Measurements from ENCODE around the gene PKHD1. TPM values are rescaled to one million over a fixed set of nuclear protein-coding genes. Genes with fewer than 3 reads are reported as not detected.

PKHD1 gene
- total and polyA plus RNA-seq, 2 of the 8 experiments (the other 6 are each of a cell fraction or from before 2014, with no cell fraction given), result 0.06 to 0.09 TPM

DNA sequence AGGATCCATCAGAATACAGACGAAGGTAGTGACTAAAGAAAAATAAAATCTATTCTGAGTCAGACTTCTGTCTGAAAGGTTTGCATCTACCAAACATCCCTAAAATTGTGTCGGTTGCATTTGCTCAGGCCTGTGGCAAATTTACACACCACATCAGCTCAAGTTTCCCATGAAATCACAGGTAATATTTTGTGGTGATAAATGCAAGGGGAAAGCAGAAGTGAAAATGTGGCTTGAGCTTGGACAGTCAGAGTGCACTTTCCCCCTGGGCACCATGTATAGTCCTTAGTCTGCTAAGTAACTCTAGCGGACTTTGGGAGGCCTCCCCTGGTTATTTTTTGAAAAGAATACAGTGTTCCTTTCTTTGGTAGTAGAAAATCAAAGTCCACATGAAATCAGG is 159.1 kb downstream of the PKHD1 start:
- Histone ChIP-seq H3K23ac (ENCODE audit: insufficient read length) (no peak overlapping the region), H4K20me1 (replicated peaks in 1 of 2; ENCODE audit: control insufficient read depth in 1 of 2, insufficient read depth in 2 of 2, low read length in 2 of 2) (no peaks in the 10 kb centered on the region), H3K9me3 (ENCODE audit: insufficient read depth in 2 of 2, low read depth in 1 of 2, low read length in 1 of 2) (no peaks in the 10 kb centered on the region), H4K8ac (ENCODE audit: extremely low read depth, insufficient read depth, low read length) (no peak overlapping the region), H3K27ac (ENCODE audit: low read depth, low read length) (no peak overlapping the region), H3K56ac (replicated peaks; ENCODE audit: insufficient read length, low read depth, low read length) (no peak overlapping the region), H2BK15ac (ENCODE audit: low read length) (no peak overlapping the region), H3K14ac (ENCODE audit: insufficient read length) (no peak overlapping the region), H3K23me2 (ENCODE audit: low read depth, low read length) (no peaks in the 10 kb centered on the region; the same call in 1 of the 2 replicates), H2BK120ac (replicated peaks; ENCODE audit: low read depth, low read length) (no peak overlapping the region), H4K5ac (ENCODE audit: insufficient read length, low read depth, low read length) (no peak overlapping the region), H2AK5ac (ENCODE audit: low read depth, low read length) (no peak overlapping the region), H2AFZ (ENCODE audit: low read length) (no peak overlapping the region), H2BK20ac (ENCODE audit: low read length) (no peak overlapping the region), H3K4me2 (ENCODE audit: insufficient read depth in 1 of 2, low read depth in 2 of 2, low read length in 2 of 2) (no peak overlapping the region), H3K27me3 (replicated peaks in 1 of 4; ENCODE audit: control insufficient read depth in 3 of 4, extremely low read depth in 1 of 4, insufficient read depth in 3 of 4, low read length in 3 of 4) (no peaks in the 10 kb centered on the region), H4K91ac (replicated peaks; ENCODE audit: insufficient read length, low read length) (no peak overlapping the region), H3K79me2 (ENCODE audit: control insufficient read depth in 1 of 2, insufficient read depth in 2 of 2, low read length in 2 of 2) (no peaks in the 10 kb centered on the region), H2BK12ac (ENCODE audit: low read depth, low read length) (no peak overlapping the region), H3K9ac (replicated peaks in 1 of 4; ENCODE audit: extremely low read depth in 1 of 4, low read depth in 3 of 4, low read length in 3 of 4) (no peak overlapping the region), H3K18ac (ENCODE audit: extremely low read depth, low read length) (no peak overlapping the region), H3K4ac (replicated peaks; ENCODE audit: insufficient read length, low read depth, low read length) (no peak overlapping the region), H3K4me1 (replicated peaks in 1 of 4; ENCODE audit: control insufficient read depth in 3 of 4, insufficient read depth in 4 of 4, low read length in 3 of 4) (peaks cover 0 to 5% (median 0%) of the 10 kb centered on the region in 4 experiments; a peak in 1 of 7 replicates), H3K4me3 (ENCODE audit: extremely low read depth in 1 of 4, insufficient read depth in 2 of 4, low read depth in 3 of 4, low read length in 4 of 4) (no peak overlapping the region), H3K36me3 (ENCODE audit: control insufficient read depth in 2 of 4, insufficient read depth in 4 of 4, low read length in 3 of 4) (no peaks in the 10 kb centered on the region), H3K79me1 (ENCODE audit: low read depth, low read length) (no peaks in the 10 kb centered on the region), H2BK5ac (ENCODE audit: low read depth, low read length) (no peak overlapping the region)
- WGBS, 2 experiments (ENCODE audit: extremely low coverage in 1 of 2, insufficient coverage in 1 of 2, insufficient read length in 1 of 2, insufficient replicate concordance in 2 of 2, low coverage in 1 of 2, low lambda C conversion rate in 2 of 2, missing lambda C conversion rate in 1 of 2), result 74% methylated on average over 3 of the region's 3 CpGs; no CpG with 5 or more reads in 1 of the 2 experiments
- POLR2A ChIA-PET (ENCODE audit: partially characterized antibody), result no interaction called here
- DNase-seq (ENCODE audit: low read depth in 1 of 2, low spot score in 2 of 2), result no peak
- FAIRE-seq, result no peak
- TF ChIP-seq FOSL1 (IDR thresholded peaks at IDR 0.05; ENCODE audit: insufficient read depth, low read depth, low read length) (no peak), GABPA (IDR thresholded peaks at IDR 0.05; ENCODE audit: borderline replicate concordance, insufficient read depth, low read length) (no peak), HDAC6 (IDR thresholded peaks at IDR 0.05; ENCODE audit: low read depth, low read length) (no peak), RAD21 (IDR thresholded peaks at IDR 0.05 in 1 of 2, conservative IDR thresholded peaks at IDR 0.05 in 1 of 2; ENCODE audit: low read depth in 2 of 2, low read length in 2 of 2) (no peak), SUZ12 (IDR thresholded peaks at IDR 0.05; ENCODE audit: low read length) (no peak), NRF1 (IDR thresholded peaks at IDR 0.05; ENCODE audit: low read depth, low read length) (no peak), JUND (IDR thresholded peaks at IDR 0.05; ENCODE audit: low read length) (no peak), CBX8 (IDR thresholded peaks at IDR 0.05; ENCODE audit: borderline replicate concordance, low read depth, low read length) (no peak), JUN (IDR thresholded peaks at IDR 0.05; ENCODE audit: low read depth, low read length) (no peak), RBBP5 (IDR thresholded peaks at IDR 0.05; ENCODE audit: borderline replicate concordance, low read depth, low read length) (no peak), SP1 (IDR thresholded peaks at IDR 0.05; ENCODE audit: low read depth, low read length) (no peak)
- TF ChIP-seq, protein P1, sequence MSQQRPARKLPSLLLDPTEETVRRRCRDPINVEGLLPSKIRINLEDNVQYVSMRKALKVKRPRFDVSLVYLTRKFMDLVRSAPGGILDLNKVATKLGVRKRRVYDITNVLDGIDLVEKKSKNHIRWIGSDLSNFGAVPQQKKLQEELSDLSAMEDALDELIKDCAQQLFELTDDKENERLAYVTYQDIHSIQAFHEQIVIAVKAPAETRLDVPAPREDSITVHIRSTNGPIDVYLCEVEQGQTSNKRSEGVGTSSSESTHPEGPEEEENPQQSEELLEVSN (IDR thresholded peaks at IDR 0.05), result no peak
- TF ChIP-seq, protein P2, sequence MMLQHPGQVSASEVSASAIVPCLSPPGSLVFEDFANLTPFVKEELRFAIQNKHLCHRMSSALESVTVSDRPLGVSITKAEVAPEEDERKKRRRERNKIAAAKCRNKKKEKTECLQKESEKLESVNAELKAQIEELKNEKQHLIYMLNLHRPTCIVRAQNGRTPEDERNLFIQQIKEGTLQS (IDR thresholded peaks at IDR 0.05; ENCODE audit: insufficient read depth, low read depth, low read length), result no peak
- CTCF ChIA-PET (ENCODE audit: partially characterized antibody), result interaction anchor here (0.5 to 2.5 kb wide), 6 partner anchors 17 to 263 kb away, joined by 3 to 12 read pairs (median 4); no protein-coding TSS in a partner anchor

Data from H1 (cell line).